K562 (cell line): Measurements from ENCODE around the gene SUSD3. TPM values are rescaled to one million over a fixed set of nuclear protein-coding genes. Genes with fewer than 3 reads are reported as not detected.

Experiments
- CGGBP1 ChIP-seq: fragments of 250-450 bp; sonication (Bioruptor Pico); IDR thresholded peaks from 2 replicates; pipeline ENCODE4 v1.9.0; 2021; ENCODE audit warnings: mild to moderate bottlenecking
- CHAMP1 ChIP-seq: fragments of 450-650 bp; IDR thresholded peaks from 2 replicates; pipeline ENCODE4 v1.6.1; 2016; ENCODE audit warnings: mild to moderate bottlenecking
- CREBBP ChIP-seq: IDR thresholded peaks from one replicate; pipeline ENCODE4 v1.6.1; 2012; ENCODE audit warnings: low read depth, mild to moderate bottlenecking, control low read depth, inconsistent platforms, low read length
- CUX1 ChIP-seq: fragments of 200-800 bp; sonication (Bioruptor generic); IDR thresholded peaks from 2 replicates; pipeline ENCODE4 v1.6.1; 2016; ENCODE audit warnings: missing genetic modification characterization, missing compliant biosample characterization
- EZH2 ChIP-seq: IDR thresholded peaks from 2 replicates; pipeline ENCODE4 v1.6.1; 2012; ENCODE audit warnings: low read depth, mild to moderate bottlenecking, inconsistent platforms, low read length, borderline replicate concordance
- ILF3 ChIP-seq: fragments of 450-650 bp; IDR thresholded peaks from 2 replicates; pipeline ENCODE4 v1.6.1; 2018; ENCODE audit warnings: antibody characterized with exemption, mild to moderate bottlenecking, moderate library complexity, borderline replicate concordance
- NEUROD1 ChIP-seq: fragments of 150-350 bp; IDR thresholded peaks from 2 replicates; pipeline ENCODE4 v1.6.1; 2014; ENCODE audit warnings: borderline replicate concordance, low read length, low read depth; ENCODE audit not compliant: partially characterized antibody
- PHB2 ChIP-seq: fragments of 450-650 bp; IDR thresholded peaks from 2 replicates; pipeline ENCODE4 v1.6.1; 2017; ENCODE audit warnings: low read depth
- RAD51 ChIP-seq: fragments of 450-650 bp; IDR thresholded peaks from 2 replicates; pipeline ENCODE4 v1.7.1; 2016; ENCODE audit warnings: low read depth, mild to moderate bottlenecking, borderline replicate concordance
- RNF2 ChIP-seq: sonication (generic); IDR thresholded peaks from 2 replicates; pipeline ENCODE4 v1.6.1; 2016
- SMC3 ChIP-seq: conservative IDR thresholded peaks from 2 replicates; pipeline ENCODE4 v1.6.1; 2011; ENCODE audit warnings: low read depth, low read length, improper control_type of control experiment; ENCODE audit not compliant: insufficient read depth
- SP2 ChIP-seq: IDR thresholded peaks from 2 replicates; pipeline ENCODE4 v1.6.1; 2011; ENCODE audit warnings: mild to moderate bottlenecking, low read depth, low read length, moderate library complexity; ENCODE audit not compliant: poor library complexity, severe bottlenecking; ENCODE audit errors: extremely low read depth
- ZBTB33 ChIP-seq: sonication (generic); formaldehyde crosslinking; IDR thresholded peaks from 2 replicates; pipeline ENCODE4 v1.8.1; 2023; ENCODE audit warnings: mild to moderate bottlenecking, missing genetic modification reagents
- ZNF277 ChIP-seq: fragments of 250-450 bp; sonication (Bioruptor Pico); IDR thresholded peaks from 2 replicates; pipeline ENCODE4 v1.8.0; 2022; ENCODE audit warnings: inconsistent platforms, mild to moderate bottlenecking, moderate library complexity, borderline replicate concordance
- ZSCAN32 ChIP-seq: fragments of 450-650 bp; formaldehyde crosslinking; IDR thresholded peaks from 2 replicates; pipeline ENCODE4 v1.4.0; 2020; ENCODE audit warnings: mild to moderate bottlenecking, moderate library complexity
- polyA plus RNA-seq, 8 experiments: library from polyadenylated mRNA; depleted of rRNA in 4 of 8; stranded (reverse) in 5 of 8; unstranded in 3 of 8; fragments of >200 nt; fragmentation: Nextera tagmentation in 2 of 8; fragmentation: Illumina TruSeq in 1 of 8; extraction: Ambion mirVana in 2 of 8; extraction: Trizol in 1 of 8; gene quantifications; 2 replicates each; pipeline versions ENCODE4 v1.2.1 to v1.2.3, GENCODE V29; 2011 to 2014; ENCODE audit warnings: inconsistent platforms in 1 of 8, missing spikeins in 1 of 8
- total RNA-seq, 7 experiments: library from RNA; depleted of rRNA in 6 of 7; stranded (reverse); fragments of >200 nt in 6 of 7; fragmentation: Illumina TruSeq in 2 of 7; extraction: Trizol in 2 of 7; gene quantifications; 2 replicates each; pipeline versions ENCODE4 v1.2.1 to v1.2.3, GENCODE V29; 2011 to 2021; ENCODE audit warnings: low replicate concordance in 1 of 7

Gene SUSD3
- total and polyA plus RNA-seq, 9 of the 15 experiments (the other 6 are each of a cell fraction or from before 2014, with no cell fraction given) = 1.3 to 21.7 (median 11.4) TPM

- TF ChIP-seq ZBTB33 (CRISPR knock-in tag) (no peak), NEUROD1 (no peak), EZH2 (no peak), PHB2 (no peak), SP2 (no peak), ZSCAN32 (CRISPR knock-in tag) (no peak), ZNF277 (CRISPR knock-in tag) (no peak), SMC3 (no peak), CHAMP1 (no peak), ILF3 (no peak), CGGBP1 (CRISPR knock-in tag) (no peak), CUX1 (CRISPR knock-in tag) (no peak), RAD51 (no peak), CREBBP (no peak), RNF2 (peak; percentile 83; the same call in 1 of the 2 replicates)
Observed at GRCh38 chr9:93119953-93120845, 61.7 kb downstream of the SUSD3 start (continued).
